H1 (cell line): ENCODE data around the gene PRR5L. TPM values are rescaled to one million over a fixed set of nuclear protein-coding genes. Genes with fewer than 3 reads are reported as not detected.

ENCODE experiments used
- CTCF ChIA-PET: fragments of 300-600 bp; sonication (Branson Sonifier 250); formaldehyde crosslinking; loops from one replicate; lab custom pipeline; 2021; ENCODE audit not compliant: partially characterized antibody; lab: Charles Lee
- POLR2A ChIA-PET: fragments of 300-600 bp; sonication (Branson Sonifier 250); formaldehyde crosslinking; loops from one replicate; lab custom pipeline; 2021; ENCODE audit warnings: inconsistent platforms; ENCODE audit not compliant: partially characterized antibody; lab: Charles Lee
- DNase-seq, 2 experiments: peaks; one replicate each; pipeline versions ENCODE4 v3.0.0 to v3.0.0-alpha.2; 2010 to 2022; ENCODE audit warnings: low spot score in 2 of 2, low read depth in 1 of 2, mixed read lengths in 1 of 2
- FAIRE-seq: peaks from 2 replicates; lab custom pipeline; 2011; peaks lifted over from hg19 to GRCh38; lab: Jason Lieb, UNC
- H2AFZ ChIP-seq: 2 replicates; pipeline ENCODE4 v1.8.1; 2012; ENCODE audit warnings: low read length, inconsistent platforms
- H2AK5ac ChIP-seq: 2 replicates; pipeline ENCODE4 v1.6.1; 2013; ENCODE audit warnings: low read depth, low read length
- H2BK120ac ChIP-seq: replicated peaks from 2 replicates; pipeline ENCODE3; 2013; ENCODE audit warnings: low read depth, low read length, inconsistent platforms
- H2BK12ac ChIP-seq: 2 replicates; pipeline ENCODE4 v1.6.1; 2013; ENCODE audit warnings: low read depth, low read length
- H2BK15ac ChIP-seq: 2 replicates; pipeline ENCODE4 v1.6.1; 2013; ENCODE audit warnings: low read length
- H2BK20ac ChIP-seq: 2 replicates; pipeline ENCODE4 v1.6.1; 2013; ENCODE audit warnings: low read length
- H2BK5ac ChIP-seq: 2 replicates; pipeline ENCODE4 v1.6.1; 2013; ENCODE audit warnings: low read depth, low read length
- H3K14ac ChIP-seq: 2 replicates; pipeline ENCODE4 v1.6.1; 2013; ENCODE audit warnings: inconsistent platforms; ENCODE audit not compliant: insufficient read length
- H3K18ac ChIP-seq: 2 replicates; pipeline ENCODE4 v1.6.1; 2013; ENCODE audit warnings: low read length; ENCODE audit errors: extremely low read depth
- H3K23ac ChIP-seq: 2 replicates; pipeline ENCODE4 v1.6.1; 2013; ENCODE audit warnings: inconsistent platforms; ENCODE audit not compliant: insufficient read length
- H3K23me2 ChIP-seq: 2 replicates; pipeline ENCODE4 v1.6.1; 2013; ENCODE audit warnings: low read depth, low read length
- H3K27ac ChIP-seq: 2 replicates; pipeline ENCODE4 v1.6.1; 2011; ENCODE audit warnings: low read depth, low read length, inconsistent platforms
- H3K27me3 ChIP-seq, 4 experiments: replicated peaks in 1 of 4; 1 replicate in 1 of 4; 2 replicates in 3 of 4; pipeline versions ENCODE4 v1.6.1 to v1.8.1; 2011 to 2013; ENCODE audit warnings: low read length in 3 of 4, mild to moderate bottlenecking in 3 of 4, inconsistent platforms in 2 of 4, mixed read lengths in 2 of 4, moderate library complexity in 1 of 4; ENCODE audit not compliant: control insufficient read depth in 3 of 4, insufficient read depth in 3 of 4; ENCODE audit errors: extremely low read depth in 1 of 4
- H3K36me3 ChIP-seq, 4 experiments: 2 replicates each; pipeline versions ENCODE4 v1.6.1 to v1.8.1; 2011 to 2013; ENCODE audit warnings: mild to moderate bottlenecking in 4 of 4, low read length in 3 of 4, moderate library complexity in 2 of 4, control low read depth in 1 of 4, inconsistent platforms in 1 of 4; ENCODE audit not compliant: insufficient read depth in 4 of 4, control insufficient read depth in 2 of 4
- H3K4ac ChIP-seq: replicated peaks from 2 replicates; pipeline ENCODE3; 2013; ENCODE audit warnings: low read length, low read depth, mixed read lengths, inconsistent platforms; ENCODE audit not compliant: insufficient read length
- H3K4me1 ChIP-seq, 4 experiments: replicated peaks in 1 of 4; 1 replicate in 1 of 4; 2 replicates in 3 of 4; pipeline versions ENCODE4 v1.6.1 to v1.8.1; 2011 to 2013; ENCODE audit warnings: low read length in 3 of 4, inconsistent platforms in 2 of 4, mixed read lengths in 1 of 4; ENCODE audit not compliant: insufficient read depth in 4 of 4, control insufficient read depth in 3 of 4
- H3K4me2 ChIP-seq, 2 experiments: 2 replicates each; pipeline versions ENCODE4 v1.6.1 to v1.8.1; 2011 to 2013; ENCODE audit warnings: low read depth in 2 of 2, low read length in 2 of 2, control low read depth in 1 of 2, inconsistent platforms in 1 of 2, mild to moderate bottlenecking in 1 of 2; ENCODE audit not compliant: insufficient read depth in 1 of 2
- H3K4me3 ChIP-seq, 4 experiments: fragments of 200-600, 300-600 bp in 1 of 4; sonication (generic), shearing (Covaris generic), sonication (Bioruptor Twin) in 1 of 4; 2 replicates each; pipeline versions ENCODE4 v1.5.1 to v1.8.1; 2011 to 2016; ENCODE audit warnings: low read length in 4 of 4, low read depth in 3 of 4, control low read depth in 2 of 4, inconsistent platforms in 2 of 4, mild to moderate bottlenecking in 2 of 4, mixed read lengths in 1 of 4, moderate library complexity in 1 of 4; ENCODE audit not compliant: insufficient read depth in 2 of 4; ENCODE audit errors: extremely low read depth in 1 of 4
- H3K56ac ChIP-seq: replicated peaks from 2 replicates; pipeline ENCODE3; 2013; ENCODE audit warnings: low read depth, mild to moderate bottlenecking, mixed read lengths, low read length, inconsistent platforms; ENCODE audit not compliant: insufficient read length
- H3K79me1 ChIP-seq: 2 replicates; pipeline ENCODE4 v1.6.1; 2013; ENCODE audit warnings: low read depth, low read length, control low read depth
- H3K79me2 ChIP-seq, 2 experiments: 2 replicates each; pipeline versions ENCODE4 v1.6.1 to v1.8.1; 2012 to 2013; ENCODE audit warnings: low read length in 2 of 2, mild to moderate bottlenecking in 2 of 2, inconsistent platforms in 1 of 2; ENCODE audit not compliant: insufficient read depth in 2 of 2, control insufficient read depth in 1 of 2
- H3K9ac ChIP-seq, 4 experiments: replicated peaks in 1 of 4; 1 replicate in 1 of 4; 2 replicates in 3 of 4; pipeline versions ENCODE4 v1.6.1 to v1.8.1; 2011 to 2013; ENCODE audit warnings: low read depth in 3 of 4, low read length in 3 of 4, control low read depth in 2 of 4, mild to moderate bottlenecking in 2 of 4, moderate library complexity in 2 of 4, inconsistent platforms in 1 of 4; ENCODE audit errors: extremely low read depth in 1 of 4
- H3K9me3 ChIP-seq, 2 experiments: 2 replicates each; pipeline versions ENCODE4 v1.6.1 to v1.8.1; 2012 to 2013; ENCODE audit warnings: mild to moderate bottlenecking in 2 of 2, moderate library complexity in 2 of 2, control low read depth in 1 of 2, inconsistent platforms in 1 of 2, low read depth in 1 of 2, low read length in 1 of 2, mixed read lengths in 1 of 2; ENCODE audit not compliant: insufficient read depth in 2 of 2
- H4K20me1 ChIP-seq, 2 experiments: replicated peaks in 1 of 2; 2 replicates each; pipeline versions ENCODE3 to v1.8.1; 2011 to 2013; ENCODE audit warnings: inconsistent platforms in 2 of 2, low read length in 2 of 2, mild to moderate bottlenecking in 1 of 2; ENCODE audit not compliant: insufficient read depth in 2 of 2, control insufficient read depth in 1 of 2
- H4K5ac ChIP-seq: 2 replicates; pipeline ENCODE4 v1.6.1; 2013; ENCODE audit warnings: low read length, low read depth, mixed read lengths, inconsistent platforms; ENCODE audit not compliant: insufficient read length
- H4K8ac ChIP-seq: 2 replicates; pipeline ENCODE4 v1.8.0; 2013; ENCODE audit warnings: mild to moderate bottlenecking, moderate library complexity, low read length, inconsistent platforms; ENCODE audit not compliant: insufficient read depth; ENCODE audit errors: extremely low read depth
- H4K91ac ChIP-seq: replicated peaks from 2 replicates; pipeline ENCODE3; 2013; ENCODE audit warnings: low read length, mixed read lengths, inconsistent platforms; ENCODE audit not compliant: insufficient read length
- HDAC6 ChIP-seq: IDR thresholded peaks from one replicate; pipeline ENCODE4 v1.7.1; 2012; ENCODE audit warnings: low read depth, mild to moderate bottlenecking, inconsistent platforms, low read length, moderate library complexity
- POLR2A ChIP-seq, 2 experiments: IDR thresholded peaks; 1 replicate in 1 of 2; 2 replicates in 1 of 2; pipeline ENCODE4 v1.6.1; 2011; ENCODE audit warnings: low read depth in 2 of 2, low read length in 2 of 2, mild to moderate bottlenecking in 2 of 2; ENCODE audit errors: control extremely low read depth in 1 of 2
- WGBS, 2 experiments: shearing (Covaris generic) in 1 of 2; methylation state at CpG; one replicate each; pipeline versions ENCODE4 v1.1.6 to v1.1.7; 2013 to 2015; ENCODE audit warnings: low lambda C conversion rate in 2 of 2, mixed read lengths in 2 of 2, inconsistent platforms in 1 of 2, low coverage in 1 of 2, missing lambda C conversion rate in 1 of 2; ENCODE audit not compliant: insufficient replicate concordance in 2 of 2, insufficient coverage in 1 of 2, insufficient read length in 1 of 2; ENCODE audit errors: extremely low coverage in 1 of 2, missing lambda C conversion rate in 1 of 2; 5-methylcytosine and 5-hydroxymethylcytosine counted together
- polyA plus RNA-seq, 7 experiments: library from polyadenylated mRNA; depleted of rRNA in 3 of 7; stranded (reverse) in 5 of 7; unstranded in 2 of 7; fragments of >200 nt in 5 of 7; fragments of 200-250 nt in 2 of 7; gene quantifications; 1 replicate in 5 of 7; 2 replicates in 1 of 7; 4 replicates in 1 of 7; pipeline versions ENCODE4 v1.2.1 to v1.2.3, GENCODE V29; 2011 to 2013; ENCODE audit warnings: missing spikeins in 2 of 7, mixed read lengths in 2 of 7
- total RNA-seq: library from RNA; stranded (reverse); fragmentation: NEBNext Ultra II Directional; extraction: Animal tissue kit (Norgen Biotek cat#: 25700); gene quantifications from 2 replicates; pipeline ENCODE4 v1.2.1, GENCODE V29; 2021

PRR5L gene
- total and polyA plus RNA-seq, 2 of the 8 experiments (the other 6 are each of a cell fraction or from before 2014, with no cell fraction given): 6.6 to 10.1 TPM

GRCh38 chr11:36399745-36400144 is 103.7 kb downstream of the PRR5L start:
- no peak overlapping the region for H3K4me2 ChIP-seq
- no peak overlapping the region for H4K5ac ChIP-seq
- H2AFZ ChIP-seq: no peak overlapping the region
- H3K23ac ChIP-seq: no peak overlapping the region
- no peak overlapping the region for H2AK5ac ChIP-seq
- H3K4me3 ChIP-seq: no peak overlapping the region
- H3K27ac ChIP-seq: no peak overlapping the region
- FAIRE-seq: no peak
- H3K23me2 ChIP-seq: no peaks in the 10 kb centered on the region
- H3K27me3 ChIP-seq: no peaks in the 10 kb centered on the region
- no peak overlapping the region for H4K8ac ChIP-seq
- H3K18ac ChIP-seq: no peak overlapping the region
- H2BK120ac ChIP-seq: no peak overlapping the region
- DNase-seq: no peak
- H3K9ac ChIP-seq: no peak overlapping the region
- CTCF ChIA-PET: interaction anchor here (1.3 to 1.9 kb wide), 2 partner anchors 21 to 68 kb away, joined by 5 to 7 read pairs; no protein-coding TSS in a partner anchor
- H4K20me1 ChIP-seq: peaks cover 0 to 3% of the 10 kb centered on the region in 2 experiments
- no peaks in the 10 kb centered on the region for H3K4me1 ChIP-seq
- H2BK15ac ChIP-seq: no peak overlapping the region
- peaks cover 0 to 3% (median 0%) of the 10 kb centered on the region in 4 experiments; a peak in 2 of 8 replicates for H3K36me3 ChIP-seq
- no peak overlapping the region for H3K56ac ChIP-seq
- POLR2A ChIA-PET: no interaction called here
- no peak overlapping the region for H2BK5ac ChIP-seq
- H3K4ac ChIP-seq: no peak overlapping the region
- H3K79me2 ChIP-seq: no peaks in the 10 kb centered on the region
- no peak overlapping the region for H2BK20ac ChIP-seq
- no peaks in the 10 kb centered on the region for H3K9me3 ChIP-seq
- no peak overlapping the region for H2BK12ac ChIP-seq
- 94% methylated on average over 5 of the region's 5 CpGs; no CpG with 5 or more reads in 1 of the 2 experiments for WGBS, 2 experiments
- no peak overlapping the region for H3K14ac ChIP-seq
- no peaks in the 10 kb centered on the region for H3K79me1 ChIP-seq
- no peak overlapping the region for H4K91ac ChIP-seq
- TF ChIP-seq POLR2A (IDR thresholded peaks at IDR 0.05; ENCODE audit: control extremely low read depth in 1 of 2, low read depth in 2 of 2, low read length in 2 of 2) (no peak), HDAC6 (no peak)
